Endodermal cell (in vitro differentiated cells): ENCODE data around the gene SMTN. TPM values are rescaled to one million over a fixed set of nuclear protein-coding genes. Genes with fewer than 3 reads are reported as not detected.

Source experiments
- DNase-seq: peaks from one replicate; pipeline ENCODE4 v3.0.0-alpha.2; 2017
- H3K27ac ChIP-seq: 2 replicates; pipeline ENCODE4 v1.5.1; 2013; ENCODE audit warnings: mild to moderate bottlenecking, low read depth, low read length, moderate library complexity
- H3K27me3 ChIP-seq: 2 replicates; pipeline ENCODE4 v1.6.1; 2013; ENCODE audit warnings: mild to moderate bottlenecking, low read length, moderate library complexity; ENCODE audit not compliant: insufficient read depth, control insufficient read depth, poor library complexity, severe bottlenecking
- H3K36me3 ChIP-seq: 2 replicates; pipeline ENCODE4 v1.7.0; 2013; ENCODE audit warnings: mild to moderate bottlenecking, low read length, moderate library complexity; ENCODE audit not compliant: control insufficient read depth, insufficient read depth
- H3K4me1 ChIP-seq: one replicate; pipeline ENCODE4 v1.7.0; 2013; ENCODE audit warnings: low read length; ENCODE audit not compliant: control insufficient read depth, insufficient read depth
- H3K4me3 ChIP-seq: 2 replicates; pipeline ENCODE4 v1.5.1; 2013; ENCODE audit warnings: mild to moderate bottlenecking, low read length, moderate library complexity
- H3K9ac ChIP-seq: 2 replicates; pipeline ENCODE4 v1.6.1; 2013; ENCODE audit warnings: mild to moderate bottlenecking, low read length, moderate library complexity; ENCODE audit not compliant: poor library complexity, severe bottlenecking; ENCODE audit errors: extremely low read depth
- H3K9me3 ChIP-seq: 2 replicates; pipeline ENCODE4 v1.6.1; 2013; ENCODE audit warnings: mild to moderate bottlenecking, low read length, moderate library complexity; ENCODE audit not compliant: control insufficient read depth
- H3K27ac Mint-ChIP-seq: 2 replicates; pipeline ENCODE4 v1.8.0; 2020; ENCODE audit warnings: mixed read lengths
- H3K27me3 Mint-ChIP-seq: 2 replicates; pipeline ENCODE4 v1.8.0; 2021; ENCODE audit warnings: mild to moderate bottlenecking, mixed read lengths; ENCODE audit not compliant: insufficient read depth
- H3K36me3 Mint-ChIP-seq: 2 replicates; pipeline ENCODE4 v1.8.0; 2020; ENCODE audit warnings: low read depth, mixed read lengths
- H3K4me1 Mint-ChIP-seq: 2 replicates; pipeline ENCODE4 v1.8.0; 2020; ENCODE audit warnings: mixed read lengths
- H3K4me3 Mint-ChIP-seq: 2 replicates; pipeline ENCODE4 v1.8.0; 2020; ENCODE audit warnings: mild to moderate bottlenecking, moderate library complexity, mixed read lengths
- H3K9me3 Mint-ChIP-seq: 2 replicates; pipeline ENCODE4 v1.8.0; 2020; ENCODE audit warnings: mild to moderate bottlenecking, mixed read lengths
- WGBS, 2 experiments: methylation state at CpG; one replicate each; pipeline versions ENCODE4 v1.1.5 to v1.1.7; 2013; ENCODE audit warnings: missing lambda C conversion rate in 2 of 2, mixed read lengths in 1 of 2; ENCODE audit not compliant: insufficient coverage in 1 of 2, insufficient read length in 1 of 2; 5-methylcytosine and 5-hydroxymethylcytosine counted together
- total RNA-seq, 2 donors: library from RNA; stranded (reverse); fragmentation: NEBNext Ultra II Directional in 1 of 2; extraction: Animal tissue kit (Norgen Biotek cat#: 25700) in 1 of 2; gene quantifications; 2 replicates in 1 of 2; 3 replicates in 1 of 2; pipeline ENCODE4 v1.2.1, GENCODE V29; 2021
- TF ChIP-seq, protein P1 (sequence below): fragments of 200-600 bp; sonication (generic); conservative IDR thresholded peaks from 2 replicates; pipeline ENCODE4 v1.5.0; 2021; ENCODE audit warnings: antibody characterized with exemption, mild to moderate bottlenecking

SMTN gene
- total RNA-seq, 2 donors from 2014 or later = 23.6 to 35.8 TPM

DNA sequence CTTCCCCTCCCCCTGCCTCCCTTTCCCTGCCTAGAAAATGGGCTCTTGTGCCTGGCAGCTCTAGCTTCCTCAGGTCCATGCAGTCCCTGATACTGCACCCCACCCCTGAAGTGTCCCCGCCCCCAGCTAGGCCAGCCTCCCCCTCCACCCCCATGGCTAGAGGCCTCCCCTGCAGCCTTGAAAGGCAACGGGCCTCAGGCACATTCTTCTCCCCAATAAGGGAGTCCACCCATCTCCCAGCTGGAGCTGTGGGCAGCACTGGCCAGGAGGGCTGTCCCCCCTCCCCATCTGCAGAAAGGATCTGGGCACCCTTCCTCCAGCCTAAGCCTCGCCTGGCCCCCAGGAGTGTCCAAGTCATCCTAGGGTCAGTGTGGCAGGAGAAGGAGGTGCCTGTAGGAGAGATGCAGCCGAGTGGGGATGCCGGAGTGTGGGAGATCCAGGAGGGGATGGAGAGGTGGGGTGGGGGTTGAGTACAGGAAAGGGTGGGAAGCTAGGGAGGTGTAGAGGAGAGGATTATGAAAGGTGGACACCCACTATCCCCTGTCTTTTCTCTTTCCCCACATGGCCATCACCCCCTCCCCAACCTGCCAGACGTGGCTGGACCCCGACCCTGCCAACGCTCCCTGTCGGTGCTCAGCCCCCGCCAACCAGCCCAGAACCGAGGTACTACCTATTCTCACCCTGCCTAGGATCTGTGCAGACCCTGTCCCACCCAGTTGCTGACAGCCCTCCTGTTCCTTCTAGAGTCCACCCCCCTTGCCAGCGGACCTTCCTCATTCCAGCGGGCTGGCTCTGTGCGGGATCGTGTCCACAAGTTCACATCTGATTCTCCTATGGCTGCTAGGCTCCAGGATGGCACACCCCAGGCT lies 9.3 kb downstream of the SMTN start:
- peak; percentile 30 for DNase-seq
- H3K4me1 ChIP-seq = no peaks in the 10 kb centered on the region
- TF ChIP-seq, protein P1, sequence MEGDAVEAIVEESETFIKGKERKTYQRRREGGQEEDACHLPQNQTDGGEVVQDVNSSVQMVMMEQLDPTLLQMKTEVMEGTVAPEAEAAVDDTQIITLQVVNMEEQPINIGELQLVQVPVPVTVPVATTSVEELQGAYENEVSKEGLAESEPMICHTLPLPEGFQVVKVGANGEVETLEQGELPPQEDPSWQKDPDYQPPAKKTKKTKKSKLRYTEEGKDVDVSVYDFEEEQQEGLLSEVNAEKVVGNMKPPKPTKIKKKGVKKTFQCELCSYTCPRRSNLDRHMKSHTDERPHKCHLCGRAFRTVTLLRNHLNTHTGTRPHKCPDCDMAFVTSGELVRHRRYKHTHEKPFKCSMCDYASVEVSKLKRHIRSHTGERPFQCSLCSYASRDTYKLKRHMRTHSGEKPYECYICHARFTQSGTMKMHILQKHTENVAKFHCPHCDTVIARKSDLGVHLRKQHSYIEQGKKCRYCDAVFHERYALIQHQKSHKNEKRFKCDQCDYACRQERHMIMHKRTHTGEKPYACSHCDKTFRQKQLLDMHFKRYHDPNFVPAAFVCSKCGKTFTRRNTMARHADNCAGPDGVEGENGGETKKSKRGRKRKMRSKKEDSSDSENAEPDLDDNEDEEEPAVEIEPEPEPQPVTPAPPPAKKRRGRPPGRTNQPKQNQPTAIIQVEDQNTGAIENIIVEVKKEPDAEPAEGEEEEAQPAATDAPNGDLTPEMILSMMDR = no peak
- 91 to 92% methylated on average over 8 to 14 of the region's 15 CpGs for WGBS, 2 experiments
- Mint-ChIP-seq H3K27ac (no peak overlapping the region), H3K4me3 (no peak overlapping the region), H3K27me3 (no peaks in the 10 kb centered on the region), H3K9me3 (no peaks in the 10 kb centered on the region), H3K4me1 (no peaks in the 10 kb centered on the region), H3K36me3 (peaks cover 7% of the 10 kb centered on the region)
- H3K36me3 ChIP-seq = no peaks in the 10 kb centered on the region
- no peak overlapping the region for H3K4me3 ChIP-seq
- H3K27ac ChIP-seq = no peak overlapping the region
- H3K27me3 ChIP-seq = no peaks in the 10 kb centered on the region
- no peak overlapping the region for H3K9ac ChIP-seq
- H3K9me3 ChIP-seq = no peaks in the 10 kb centered on the region

DNA sequence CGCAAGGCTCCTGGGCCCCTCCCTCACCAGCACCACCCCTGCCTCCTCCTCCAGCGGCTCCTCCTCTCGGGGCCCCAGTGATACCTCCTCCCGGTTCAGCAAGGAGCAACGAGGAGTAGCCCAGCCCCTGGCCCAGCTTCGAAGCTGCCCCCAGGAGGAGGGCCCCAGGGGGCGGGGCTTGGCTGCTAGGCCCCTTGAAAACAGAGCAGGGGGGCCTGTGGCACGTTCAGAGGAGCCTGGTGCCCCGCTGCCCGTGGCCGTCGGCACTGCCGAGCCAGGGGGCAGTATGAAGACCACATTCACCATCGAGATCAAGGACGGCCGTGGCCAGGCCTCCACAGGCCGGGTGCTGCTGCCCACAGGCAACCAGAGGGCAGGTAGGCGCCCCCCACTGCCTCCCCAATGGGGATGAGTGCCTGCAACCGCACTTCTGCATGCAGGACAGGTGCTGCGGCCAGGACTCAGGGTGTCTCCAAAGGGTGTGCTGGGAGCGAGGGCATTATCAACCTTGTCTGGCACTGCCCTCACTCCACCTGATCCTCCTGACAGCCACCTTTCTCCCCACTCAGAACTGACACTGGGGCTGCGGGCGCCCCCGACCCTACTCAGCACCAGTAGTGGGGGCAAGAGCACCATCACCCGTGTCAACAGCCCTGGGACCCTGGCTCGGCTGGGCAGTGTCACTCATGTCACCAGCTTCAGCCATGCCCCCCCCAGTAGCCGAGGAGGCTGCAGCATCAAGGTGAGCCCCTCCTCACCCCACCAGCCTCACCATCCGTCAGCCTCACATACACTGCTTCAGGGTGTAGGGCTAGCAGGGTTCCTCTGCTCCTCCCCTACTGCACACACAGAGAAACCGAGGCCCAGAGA lies 10.2 kb downstream of the SMTN start:
- Mint-ChIP-seq H3K9me3 (no peaks in the 10 kb centered on the region), H3K36me3 (peaks cover 15% of the 10 kb centered on the region), H3K4me3 (no peak overlapping the region), H3K4me1 (no peaks in the 10 kb centered on the region), H3K27me3 (no peaks in the 10 kb centered on the region), H3K27ac (no peak overlapping the region)
- no peaks in the 10 kb centered on the region for H3K9me3 ChIP-seq
- DNase-seq = peak; percentile 42
- no peaks in the 10 kb centered on the region for H3K27me3 ChIP-seq
- no peak overlapping the region for H3K27ac ChIP-seq
- H3K4me3 ChIP-seq = no peak overlapping the region
- no peak overlapping the region for H3K9ac ChIP-seq
- WGBS, 2 experiments = 72 to 90% methylated on average over 10 to 29 of the region's 29 CpGs
- H3K4me1 ChIP-seq = no peaks in the 10 kb centered on the region
- TF ChIP-seq, protein P1 = no peak
- H3K36me3 ChIP-seq = no peaks in the 10 kb centered on the region

DNA sequence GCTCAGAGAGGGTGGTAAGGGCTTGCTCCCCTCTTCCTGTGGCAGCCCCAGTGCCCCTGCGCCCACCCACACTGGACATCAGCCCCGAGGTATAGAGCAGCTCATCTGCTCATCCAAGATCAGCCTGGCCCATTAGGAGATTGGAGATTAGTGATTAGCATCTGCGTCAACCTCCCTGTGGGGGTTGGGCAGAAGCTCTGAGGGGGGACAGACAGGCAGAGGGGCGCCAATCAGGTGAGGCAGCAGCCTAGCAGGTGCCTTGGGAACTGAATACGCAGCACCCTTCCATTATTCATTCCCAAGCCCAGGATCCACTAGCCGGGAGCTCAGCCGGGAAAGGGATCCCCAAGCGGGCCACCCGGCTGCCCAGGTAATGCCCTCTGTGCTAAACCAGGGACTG lies 11.0 kb downstream of the SMTN start:
- Mint-ChIP-seq H3K4me1 (no peaks in the 10 kb centered on the region), H3K4me3 (no peak overlapping the region), H3K36me3 (peaks cover 17% of the 10 kb centered on the region), H3K27me3 (no peaks in the 10 kb centered on the region), H3K9me3 (no peaks in the 10 kb centered on the region), H3K27ac (no peak overlapping the region)
- H3K9ac ChIP-seq = no peak overlapping the region
- H3K4me1 ChIP-seq = no peaks in the 10 kb centered on the region
- 90 to 93% methylated on average over 9 of the region's 9 CpGs for WGBS, 2 experiments
- no peak overlapping the region for H3K4me3 ChIP-seq
- no peaks in the 10 kb centered on the region for H3K27me3 ChIP-seq
- DNase-seq = peak; percentile 36
- no peaks in the 10 kb centered on the region for H3K9me3 ChIP-seq
- no peak overlapping the region for H3K27ac ChIP-seq
- TF ChIP-seq, protein P1 = no peak
- H3K36me3 ChIP-seq = no peaks in the 10 kb centered on the region
